Measurements from ENCODE around the gene KDM1B. TPM values are rescaled to one million over a fixed set of nuclear protein-coding genes. Genes with fewer than 3 reads are reported as not detected.

Gene KDM1B
- total and polyA plus RNA-seq, 2 experiments from 2014 or later: 1.6 to 15.4 TPM

GRCh38 chr6:18265787-18266522 lies 110.7 kb downstream of the KDM1B start:
- TF ChIP-seq, protein P1, sequence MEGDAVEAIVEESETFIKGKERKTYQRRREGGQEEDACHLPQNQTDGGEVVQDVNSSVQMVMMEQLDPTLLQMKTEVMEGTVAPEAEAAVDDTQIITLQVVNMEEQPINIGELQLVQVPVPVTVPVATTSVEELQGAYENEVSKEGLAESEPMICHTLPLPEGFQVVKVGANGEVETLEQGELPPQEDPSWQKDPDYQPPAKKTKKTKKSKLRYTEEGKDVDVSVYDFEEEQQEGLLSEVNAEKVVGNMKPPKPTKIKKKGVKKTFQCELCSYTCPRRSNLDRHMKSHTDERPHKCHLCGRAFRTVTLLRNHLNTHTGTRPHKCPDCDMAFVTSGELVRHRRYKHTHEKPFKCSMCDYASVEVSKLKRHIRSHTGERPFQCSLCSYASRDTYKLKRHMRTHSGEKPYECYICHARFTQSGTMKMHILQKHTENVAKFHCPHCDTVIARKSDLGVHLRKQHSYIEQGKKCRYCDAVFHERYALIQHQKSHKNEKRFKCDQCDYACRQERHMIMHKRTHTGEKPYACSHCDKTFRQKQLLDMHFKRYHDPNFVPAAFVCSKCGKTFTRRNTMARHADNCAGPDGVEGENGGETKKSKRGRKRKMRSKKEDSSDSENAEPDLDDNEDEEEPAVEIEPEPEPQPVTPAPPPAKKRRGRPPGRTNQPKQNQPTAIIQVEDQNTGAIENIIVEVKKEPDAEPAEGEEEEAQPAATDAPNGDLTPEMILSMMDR (IDR thresholded peaks at IDR 0.05; ENCODE audit: low read depth, low read length): no peak
- Histone ChIP-seq H3K4me3 (no peak overlapping the region), H3K4me1 (ENCODE audit: low read depth) (no peaks in the 10 kb centered on the region), H3K27me3 (no peaks in the 10 kb centered on the region), H3K36me3 (no peaks in the 10 kb centered on the region), H3K27ac (no peak overlapping the region), H3K9me3 (ENCODE audit: low read depth) (no peaks in the 10 kb centered on the region)
- DNase-seq (ENCODE audit: low read depth in 1 of 2, low spot score in 1 of 2): no peak

- Histone ChIP-seq H3K4me3 (no peak overlapping the region), H3K4me1 (ENCODE audit: low read depth) (no peaks in the 10 kb centered on the region), H3K36me3 (no peaks in the 10 kb centered on the region), H3K9me3 (ENCODE audit: low read depth) (no peaks in the 10 kb centered on the region), H3K27me3 (no peaks in the 10 kb centered on the region), H3K27ac (no peak overlapping the region)
- TF ChIP-seq, protein P1 (IDR thresholded peaks at IDR 0.05; ENCODE audit: low read depth, low read length): no peak
- no peak for DNase-seq (ENCODE audit: low read depth in 1 of 2, low spot score in 1 of 2)
Observed at GRCh38 chr6:18266523-18266912, 111.3 kb downstream of the KDM1B start.

GRCh38 chr6:18268066-18268465 lies 112.8 kb downstream of the KDM1B start:
- Histone ChIP-seq H3K4me1 (ENCODE audit: low read depth) (no peaks in the 10 kb centered on the region), H3K9me3 (ENCODE audit: low read depth) (no peaks in the 10 kb centered on the region), H3K27ac (no peak overlapping the region), H3K36me3 (no peaks in the 10 kb centered on the region), H3K27me3 (no peaks in the 10 kb centered on the region), H3K4me3 (no peak overlapping the region)
- TF ChIP-seq, protein P1 (IDR thresholded peaks at IDR 0.05; ENCODE audit: low read depth, low read length): no peak
- peak in 1 of 2 donors; percentile 37 for DNase-seq (ENCODE audit: low read depth in 1 of 2, low spot score in 1 of 2)

DNA sequence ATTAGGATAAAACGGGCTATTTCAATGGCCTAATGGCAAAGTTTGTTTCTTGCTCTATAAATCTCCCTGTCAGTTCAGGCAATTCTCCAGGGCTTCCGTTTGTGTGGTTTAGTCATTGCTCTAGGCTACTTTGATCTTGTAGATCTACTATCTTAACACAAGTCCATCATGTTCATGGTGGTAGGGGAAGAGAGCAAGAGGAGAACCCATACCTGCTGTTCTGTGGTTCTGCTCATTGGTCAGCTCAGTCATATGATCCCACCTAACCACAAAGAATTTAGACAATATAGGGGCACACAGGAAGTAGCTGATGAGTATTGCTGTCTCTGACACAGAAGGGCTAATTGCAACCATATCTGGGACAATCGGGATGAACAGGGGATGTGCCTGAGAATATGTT lies 114.0 kb downstream of the KDM1B start:
- Histone ChIP-seq H3K27me3 (no peaks in the 10 kb centered on the region), H3K4me3 (no peak overlapping the region), H3K36me3 (no peaks in the 10 kb centered on the region), H3K4me1 (ENCODE audit: low read depth) (no peaks in the 10 kb centered on the region), H3K9me3 (ENCODE audit: low read depth) (no peaks in the 10 kb centered on the region), H3K27ac (no peak overlapping the region)
- DNase-seq (ENCODE audit: low read depth in 1 of 2, low spot score in 1 of 2): peak in 1 of 2 donors; percentile 4
- TF ChIP-seq, protein P1 (IDR thresholded peaks at IDR 0.05; ENCODE audit: low read depth, low read length): no peak

GRCh38 chr6:18269717-18270116 lies 114.5 kb downstream of the KDM1B start:
- Histone ChIP-seq H3K36me3 (no peaks in the 10 kb centered on the region), H3K27ac (no peak overlapping the region), H3K27me3 (no peaks in the 10 kb centered on the region), H3K9me3 (ENCODE audit: low read depth) (no peaks in the 10 kb centered on the region), H3K4me1 (ENCODE audit: low read depth) (no peaks in the 10 kb centered on the region), H3K4me3 (no peak overlapping the region)
- TF ChIP-seq, protein P1 (IDR thresholded peaks at IDR 0.05; ENCODE audit: low read depth, low read length): no peak
- DNase-seq (ENCODE audit: low read depth in 1 of 2, low spot score in 1 of 2): no peak
